GM21528 (cell line): ENCODE measurements around the gene OXCT1.
"Not testable (repeated sequence)": the region's sequence is repeated elsewhere in the genome, so short reads cannot be mapped to it uniquely, and the experiment has no call there.

Source experiments
- ATAC-seq: cut with Tn5 transposase; IDR thresholded peaks from one replicate; pipeline ENCODE4 v1.9.1; 2021; ENCODE audit warnings: mild to moderate bottlenecking, moderate library complexity; ENCODE audit not compliant: unreplicated experiment, low FRiP score

OXCT1 gene

GRCh38 chr5:41875121-41875520, 4.9 kb upstream of the OXCT1 start:
- no peak for ATAC-seq

- no peak for ATAC-seq
Observed at GRCh38 chr5:41874512-41875060, 4.4 kb upstream of the OXCT1 start.

GRCh38 chr5:41871852-41872251, 1.6 kb upstream of the OXCT1 start:
- no peak for ATAC-seq

- ATAC-seq = no peak
Observed at GRCh38 chr5:41870627-41871048, 413 bp upstream of the OXCT1 start.

GRCh38 chr5:41869151-41869723, 988 bp downstream of the OXCT1 start:
- ATAC-seq = no peak

GRCh38 chr5:41863871-41864486, 6.2 kb downstream of the OXCT1 start:
- ATAC-seq = peak; percentile 56

- no peak for ATAC-seq
Observed at GRCh38 chr5:41858890-41859289, 11.3 kb downstream of the OXCT1 start.

GRCh38 chr5:41857989-41858388, 12.2 kb downstream of the OXCT1 start:
- no peak for ATAC-seq

GRCh38 chr5:41856644-41857491, 13.4 kb downstream of the OXCT1 start:
- peak; percentile 93 for ATAC-seq

- ATAC-seq = no peak
Observed at GRCh38 chr5:41852293-41852692, 17.9 kb downstream of the OXCT1 start.

GRCh38 chr5:41851116-41851515, 19.1 kb downstream of the OXCT1 start:
- no peak for ATAC-seq

- no peak for ATAC-seq
Observed at GRCh38 chr5:41848983-41849382, 21.2 kb downstream of the OXCT1 start.

- ATAC-seq = not testable (repeated sequence)
Observed at GRCh38 chr5:41845751-41846150, 24.5 kb downstream of the OXCT1 start.

GRCh38 chr5:41844502-41844901, 25.7 kb downstream of the OXCT1 start:
- no peak for ATAC-seq

- ATAC-seq = peak; percentile 52
Observed at GRCh38 chr5:41843456-41844370, 26.5 kb downstream of the OXCT1 start.

- peak; percentile 91 for ATAC-seq
Observed at GRCh38 chr5:41842777-41843176, 27.4 kb downstream of the OXCT1 start.

GRCh38 chr5:41841325-41841724, 28.9 kb downstream of the OXCT1 start:
- no peak for ATAC-seq

GRCh38 chr5:41840251-41840650, 30.0 kb downstream of the OXCT1 start:
- no peak for ATAC-seq

GRCh38 chr5:41837793-41838192, 32.4 kb downstream of the OXCT1 start:
- no peak for ATAC-seq

GRCh38 chr5:41835645-41836044, 34.6 kb downstream of the OXCT1 start:
- no peak for ATAC-seq
